HepG2 (cell line): Measurements from ENCODE around the gene SMIM45.

Experiments used
- ADNP ChIP-seq: sonication (generic); formaldehyde crosslinking; IDR thresholded peaks from 2 replicates; pipeline ENCODE4 v1.4.0; 2020; ENCODE audit warnings: missing genetic modification reagents
- FOXA1 ChIP-seq, 2 experiments: fragments of 450-650 bp in 1 of 2; sonication (generic) in 1 of 2; formaldehyde crosslinking in 1 of 2; IDR thresholded peaks; 2 replicates each; pipeline versions ENCODE4 v1.4.0 to v1.6.1; 2016 to 2020; ENCODE audit warnings: missing genetic modification reagents in 1 of 2
- GFI1 ChIP-seq: sonication (generic); formaldehyde crosslinking; IDR thresholded peaks from 2 replicates; pipeline ENCODE4 v1.5.0; 2020; ENCODE audit warnings: missing genetic modification reagents, mild to moderate bottlenecking, borderline replicate concordance
- MAFG ChIP-seq: sonication (generic); formaldehyde crosslinking; IDR thresholded peaks from 2 replicates; pipeline ENCODE4 v1.5.1; 2020; ENCODE audit warnings: mild to moderate bottlenecking, missing genetic modification reagents
- MED8 ChIP-seq: sonication (generic); formaldehyde crosslinking; IDR thresholded peaks from 2 replicates; pipeline ENCODE4 v1.8.1; 2023; ENCODE audit warnings: mild to moderate bottlenecking, missing genetic modification reagents; ENCODE audit not compliant: insufficient replicate concordance
- NFE2L1 ChIP-seq: sonication (generic); formaldehyde crosslinking; IDR thresholded peaks from 2 replicates; pipeline ENCODE4 v1.4.0; 2020; ENCODE audit warnings: missing genetic modification reagents, mild to moderate bottlenecking, borderline replicate concordance
- NFIB ChIP-seq: sonication (generic); formaldehyde crosslinking; IDR thresholded peaks from 2 replicates; pipeline ENCODE4 v1.9.0; 2021; ENCODE audit warnings: missing genetic modification reagents, mild to moderate bottlenecking, borderline replicate concordance
- SMAD9 ChIP-seq: sonication (generic); formaldehyde crosslinking; IDR thresholded peaks from 2 replicates; pipeline ENCODE4 v1.5.1; 2020; ENCODE audit warnings: mild to moderate bottlenecking, missing genetic modification reagents
- ZHX2 ChIP-seq, 2 experiments: sonication (generic) in 1 of 2; formaldehyde crosslinking in 1 of 2; IDR thresholded peaks; 2 replicates each; pipeline versions ENCODE4 v1.6.1 to v1.9.0; 2014 to 2022; ENCODE audit warnings: antibody characterized with exemption in 1 of 2, borderline replicate concordance in 1 of 2, inconsistent platforms in 1 of 2, low read depth in 1 of 2, missing genetic modification reagents in 1 of 2
- ZNF251 ChIP-seq: sonication (generic); formaldehyde crosslinking; IDR thresholded peaks from 2 replicates; pipeline ENCODE4 v1.9.0; 2021; ENCODE audit warnings: mild to moderate bottlenecking, missing genetic modification reagents
- ZNF496 ChIP-seq: sonication (generic); formaldehyde crosslinking; IDR thresholded peaks from 2 replicates; pipeline ENCODE4 v1.8.1; 2023; ENCODE audit warnings: mild to moderate bottlenecking, moderate library complexity, missing genetic modification reagents; ENCODE audit not compliant: insufficient replicate concordance
- ZNF792 ChIP-seq: IDR thresholded peaks from 2 replicates; pipeline ENCODE4 v1.6.1; 2016
- TF ChIP-seq, protein P1 (sequence below): sonication (generic); formaldehyde crosslinking; IDR thresholded peaks from 2 replicates; pipeline ENCODE4 v1.5.0; 2020; ENCODE audit warnings: mild to moderate bottlenecking, missing genetic modification reagents, moderate library complexity
- TF ChIP-seq, protein P2 (sequence below): sonication (generic); formaldehyde crosslinking; IDR thresholded peaks from 2 replicates; pipeline ENCODE4 v1.4.0; 2020; ENCODE audit warnings: missing genetic modification reagents, borderline replicate concordance
- TF ChIP-seq, protein P3 (sequence below): sonication (generic); formaldehyde crosslinking; IDR thresholded peaks from 2 replicates; pipeline ENCODE4 v1.4.0; 2020; ENCODE audit warnings: missing genetic modification reagents

Gene SMIM45

GRCh38 chr22:41946629-41947423 is 5.1 kb upstream of the SMIM45 start, which contains the start of gene CENPM (continued):
- no peak for TF ChIP-seq ZNF496 (CRISPR knock-in tag)
- TF ChIP-seq, protein P1, sequence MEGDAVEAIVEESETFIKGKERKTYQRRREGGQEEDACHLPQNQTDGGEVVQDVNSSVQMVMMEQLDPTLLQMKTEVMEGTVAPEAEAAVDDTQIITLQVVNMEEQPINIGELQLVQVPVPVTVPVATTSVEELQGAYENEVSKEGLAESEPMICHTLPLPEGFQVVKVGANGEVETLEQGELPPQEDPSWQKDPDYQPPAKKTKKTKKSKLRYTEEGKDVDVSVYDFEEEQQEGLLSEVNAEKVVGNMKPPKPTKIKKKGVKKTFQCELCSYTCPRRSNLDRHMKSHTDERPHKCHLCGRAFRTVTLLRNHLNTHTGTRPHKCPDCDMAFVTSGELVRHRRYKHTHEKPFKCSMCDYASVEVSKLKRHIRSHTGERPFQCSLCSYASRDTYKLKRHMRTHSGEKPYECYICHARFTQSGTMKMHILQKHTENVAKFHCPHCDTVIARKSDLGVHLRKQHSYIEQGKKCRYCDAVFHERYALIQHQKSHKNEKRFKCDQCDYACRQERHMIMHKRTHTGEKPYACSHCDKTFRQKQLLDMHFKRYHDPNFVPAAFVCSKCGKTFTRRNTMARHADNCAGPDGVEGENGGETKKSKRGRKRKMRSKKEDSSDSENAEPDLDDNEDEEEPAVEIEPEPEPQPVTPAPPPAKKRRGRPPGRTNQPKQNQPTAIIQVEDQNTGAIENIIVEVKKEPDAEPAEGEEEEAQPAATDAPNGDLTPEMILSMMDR (CRISPR knock-in tag) = no peak; the same call in 1 of the 2 replicates
- TF ChIP-seq FOXA1 (IDR thresholded peaks at IDR 0.05) = no peak
- TF ChIP-seq FOXA1 (CRISPR knock-in tag; IDR thresholded peaks at IDR 0.05) = 0 out of 2 replicates have a peak, but pooled peaks have one; percentile 28
- 0 out of 2 replicates have a peak, but pooled peaks have one; percentile 1 for TF ChIP-seq SMAD9 (CRISPR knock-in tag)
- TF ChIP-seq ADNP (CRISPR knock-in tag) = no peak
- TF ChIP-seq MED8 (CRISPR knock-in tag) = no peak
- TF ChIP-seq, protein P2, sequence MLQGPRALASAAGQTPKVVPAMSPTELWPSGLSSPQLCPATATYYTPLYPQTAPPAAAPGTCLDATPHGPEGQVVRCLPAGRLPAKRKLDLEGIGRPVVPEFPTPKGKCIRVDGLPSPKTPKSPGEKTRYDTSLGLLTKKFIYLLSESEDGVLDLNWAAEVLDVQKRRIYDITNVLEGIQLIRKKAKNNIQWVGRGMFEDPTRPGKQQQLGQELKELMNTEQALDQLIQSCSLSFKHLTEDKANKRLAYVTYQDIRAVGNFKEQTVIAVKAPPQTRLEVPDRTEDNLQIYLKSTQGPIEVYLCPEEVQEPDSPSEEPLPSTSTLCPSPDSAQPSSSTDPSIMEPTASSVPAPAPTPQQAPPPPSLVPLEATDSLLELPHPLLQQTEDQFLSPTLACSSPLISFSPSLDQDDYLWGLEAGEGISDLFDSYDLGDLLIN (CRISPR knock-in tag) = peak; percentile 91; the same call in 1 of the 2 replicates
- TF ChIP-seq ZNF251 = peak; percentile 44; the same call in 1 of the 2 replicates
- TF ChIP-seq NFE2L1 (CRISPR knock-in tag) = no peak
- TF ChIP-seq MAFG (CRISPR knock-in tag) = no peak
- peak; percentile 40; the same call in 1 of the 2 replicates for TF ChIP-seq GFI1 (CRISPR knock-in tag)
- no peak for TF ChIP-seq NFIB (CRISPR knock-in tag)
- TF ChIP-seq, protein P3, sequence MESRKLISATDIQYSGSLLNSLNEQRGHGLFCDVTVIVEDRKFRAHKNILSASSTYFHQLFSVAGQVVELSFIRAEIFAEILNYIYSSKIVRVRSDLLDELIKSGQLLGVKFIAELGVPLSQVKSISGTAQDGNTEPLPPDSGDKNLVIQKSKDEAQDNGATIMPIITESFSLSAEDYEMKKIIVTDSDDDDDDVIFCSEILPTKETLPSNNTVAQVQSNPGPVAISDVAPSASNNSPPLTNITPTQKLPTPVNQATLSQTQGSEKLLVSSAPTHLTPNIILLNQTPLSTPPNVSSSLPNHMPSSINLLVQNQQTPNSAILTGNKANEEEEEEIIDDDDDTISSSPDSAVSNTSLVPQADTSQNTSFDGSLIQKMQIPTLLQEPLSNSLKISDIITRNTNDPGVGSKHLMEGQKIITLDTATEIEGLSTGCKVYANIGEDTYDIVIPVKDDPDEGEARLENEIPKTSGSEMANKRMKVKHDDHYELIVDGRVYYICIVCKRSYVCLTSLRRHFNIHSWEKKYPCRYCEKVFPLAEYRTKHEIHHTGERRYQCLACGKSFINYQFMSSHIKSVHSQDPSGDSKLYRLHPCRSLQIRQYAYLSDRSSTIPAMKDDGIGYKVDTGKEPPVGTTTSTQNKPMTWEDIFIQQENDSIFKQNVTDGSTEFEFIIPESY (CRISPR knock-in tag) = no peak
- TF ChIP-seq ZNF792 (CRISPR knock-in tag) = no peak
- TF ChIP-seq ZHX2 (IDR thresholded peaks at IDR 0.05; ENCODE audit: low read depth) = no peak
- TF ChIP-seq ZHX2 (CRISPR knock-in tag; IDR thresholded peaks at IDR 0.05; ENCODE audit: borderline replicate concordance) = no peak
